PFSK-1 (cell line): ENCODE measurements around the gene MAOB.

Experiments used
- POLR2AphosphoS5 ChIP-seq: IDR thresholded peaks from 2 replicates; pipeline ENCODE4 v1.6.1; 2012; ENCODE audit warnings: low read depth, mild to moderate bottlenecking, control low read depth, low read length, moderate library complexity
- SIN3A ChIP-seq: IDR thresholded peaks from 2 replicates; pipeline ENCODE4 v1.6.1; 2012; ENCODE audit warnings: mild to moderate bottlenecking, low read length, moderate library complexity, borderline replicate concordance; ENCODE audit not compliant: insufficient read depth
- TAF1 ChIP-seq: IDR thresholded peaks from 2 replicates; pipeline ENCODE4 v1.6.1; 2012; ENCODE audit warnings: low read length, control low read depth, borderline replicate concordance; ENCODE audit not compliant: insufficient read depth
- TF ChIP-seq, protein P1 (sequence below), 2 experiments: IDR thresholded peaks; 2 replicates each; pipeline versions ENCODE4 v1.6.1 to v1.8.0; 2011 to 2012; ENCODE audit warnings: low read depth in 2 of 2, low read length in 2 of 2, control low read depth in 1 of 2, inconsistent platforms in 1 of 2, mild to moderate bottlenecking in 1 of 2, moderate library complexity in 1 of 2; ENCODE audit not compliant: insufficient read depth in 1 of 2

DNA sequence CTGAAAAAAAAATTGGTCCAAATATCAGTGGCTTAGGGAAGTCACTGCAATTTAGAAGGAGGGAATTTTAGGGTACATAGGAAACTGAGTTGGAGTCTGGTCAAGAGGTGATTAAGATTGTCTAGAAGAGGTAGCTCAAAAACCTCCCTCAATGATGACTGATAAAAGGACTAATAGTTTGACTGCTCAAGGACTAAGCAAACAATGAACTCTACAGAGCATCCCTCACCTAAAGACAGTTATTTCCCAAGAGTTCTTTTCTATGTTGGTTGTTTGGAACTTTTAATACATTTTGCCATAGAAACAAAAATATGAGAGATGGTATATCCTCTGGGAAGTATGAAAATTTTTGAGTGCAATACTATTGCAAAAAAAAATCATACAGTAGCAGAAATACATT is 35.7 kb downstream of the MAOB start:
- TF ChIP-seq TAF1 (no peak), POLR2AphosphoS5 (no peak), SIN3A (no peak)
- TF ChIP-seq, protein P1, sequence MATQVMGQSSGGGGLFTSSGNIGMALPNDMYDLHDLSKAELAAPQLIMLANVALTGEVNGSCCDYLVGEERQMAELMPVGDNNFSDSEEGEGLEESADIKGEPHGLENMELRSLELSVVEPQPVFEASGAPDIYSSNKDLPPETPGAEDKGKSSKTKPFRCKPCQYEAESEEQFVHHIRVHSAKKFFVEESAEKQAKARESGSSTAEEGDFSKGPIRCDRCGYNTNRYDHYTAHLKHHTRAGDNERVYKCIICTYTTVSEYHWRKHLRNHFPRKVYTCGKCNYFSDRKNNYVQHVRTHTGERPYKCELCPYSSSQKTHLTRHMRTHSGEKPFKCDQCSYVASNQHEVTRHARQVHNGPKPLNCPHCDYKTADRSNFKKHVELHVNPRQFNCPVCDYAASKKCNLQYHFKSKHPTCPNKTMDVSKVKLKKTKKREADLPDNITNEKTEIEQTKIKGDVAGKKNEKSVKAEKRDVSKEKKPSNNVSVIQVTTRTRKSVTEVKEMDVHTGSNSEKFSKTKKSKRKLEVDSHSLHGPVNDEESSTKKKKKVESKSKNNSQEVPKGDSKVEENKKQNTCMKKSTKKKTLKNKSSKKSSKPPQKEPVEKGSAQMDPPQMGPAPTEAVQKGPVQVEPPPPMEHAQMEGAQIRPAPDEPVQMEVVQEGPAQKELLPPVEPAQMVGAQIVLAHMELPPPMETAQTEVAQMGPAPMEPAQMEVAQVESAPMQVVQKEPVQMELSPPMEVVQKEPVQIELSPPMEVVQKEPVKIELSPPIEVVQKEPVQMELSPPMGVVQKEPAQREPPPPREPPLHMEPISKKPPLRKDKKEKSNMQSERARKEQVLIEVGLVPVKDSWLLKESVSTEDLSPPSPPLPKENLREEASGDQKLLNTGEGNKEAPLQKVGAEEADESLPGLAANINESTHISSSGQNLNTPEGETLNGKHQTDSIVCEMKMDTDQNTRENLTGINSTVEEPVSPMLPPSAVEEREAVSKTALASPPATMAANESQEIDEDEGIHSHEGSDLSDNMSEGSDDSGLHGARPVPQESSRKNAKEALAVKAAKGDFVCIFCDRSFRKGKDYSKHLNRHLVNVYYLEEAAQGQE (IDR thresholded peaks at IDR 0.05; ENCODE audit: insufficient read depth in 1 of 2, low read depth in 2 of 2, low read length in 2 of 2) = no peak
